Measurements from ENCODE around the gene TSHR. TPM values are rescaled to one million over a fixed set of nuclear protein-coding genes. Genes with fewer than 3 reads are reported as not detected.
"Not testable (repeated sequence)": the region's sequence is repeated elsewhere in the genome, so short reads cannot be mapped to it uniquely, and the experiment has no call there.

Gene TSHR
- total RNA-seq, 1 donor from 2014 or later = not detected

DNA sequence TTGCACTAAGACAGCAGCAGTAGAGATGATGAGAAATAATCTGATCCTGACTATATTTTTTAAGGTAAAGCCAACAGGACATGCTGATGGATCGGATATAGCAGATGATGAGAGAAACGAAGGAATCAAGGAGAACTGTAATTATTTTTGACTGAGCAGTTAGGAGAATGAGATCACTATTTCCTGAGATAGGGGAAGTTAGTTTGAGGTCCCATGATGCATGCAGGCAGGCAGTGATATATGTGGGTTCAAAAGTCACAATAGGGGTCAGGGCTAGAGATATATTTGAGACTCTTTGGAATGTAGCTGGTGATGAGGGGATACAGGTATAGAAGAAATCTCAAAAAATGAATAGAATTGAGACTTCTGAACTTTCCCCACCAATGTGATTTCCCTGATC, 157.8 kb downstream of the TSHR start:
- no peaks in the 10 kb centered on the region for H3K9me3 Mint-ChIP-seq (ENCODE audit: unreplicated experiment)
- TF ChIP-seq, protein P1, sequence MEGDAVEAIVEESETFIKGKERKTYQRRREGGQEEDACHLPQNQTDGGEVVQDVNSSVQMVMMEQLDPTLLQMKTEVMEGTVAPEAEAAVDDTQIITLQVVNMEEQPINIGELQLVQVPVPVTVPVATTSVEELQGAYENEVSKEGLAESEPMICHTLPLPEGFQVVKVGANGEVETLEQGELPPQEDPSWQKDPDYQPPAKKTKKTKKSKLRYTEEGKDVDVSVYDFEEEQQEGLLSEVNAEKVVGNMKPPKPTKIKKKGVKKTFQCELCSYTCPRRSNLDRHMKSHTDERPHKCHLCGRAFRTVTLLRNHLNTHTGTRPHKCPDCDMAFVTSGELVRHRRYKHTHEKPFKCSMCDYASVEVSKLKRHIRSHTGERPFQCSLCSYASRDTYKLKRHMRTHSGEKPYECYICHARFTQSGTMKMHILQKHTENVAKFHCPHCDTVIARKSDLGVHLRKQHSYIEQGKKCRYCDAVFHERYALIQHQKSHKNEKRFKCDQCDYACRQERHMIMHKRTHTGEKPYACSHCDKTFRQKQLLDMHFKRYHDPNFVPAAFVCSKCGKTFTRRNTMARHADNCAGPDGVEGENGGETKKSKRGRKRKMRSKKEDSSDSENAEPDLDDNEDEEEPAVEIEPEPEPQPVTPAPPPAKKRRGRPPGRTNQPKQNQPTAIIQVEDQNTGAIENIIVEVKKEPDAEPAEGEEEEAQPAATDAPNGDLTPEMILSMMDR (IDR thresholded peaks at IDR 0.05; ENCODE audit: unreplicated experiment) = no peak
- H3K4me3 Mint-ChIP-seq (ENCODE audit: unreplicated experiment) = no peak overlapping the region
- H3K36me3 Mint-ChIP-seq (ENCODE audit: low read depth, unreplicated experiment) = no peaks in the 10 kb centered on the region
- no peak for DNase-seq (ENCODE audit: low spot score)
- no peaks in the 10 kb centered on the region for H3K27me3 Mint-ChIP-seq (ENCODE audit: unreplicated experiment)
- H3K27ac Mint-ChIP-seq (ENCODE audit: unreplicated experiment) = no peak overlapping the region
- no peaks in the 10 kb centered on the region for H3K4me1 Mint-ChIP-seq (ENCODE audit: unreplicated experiment)

DNA sequence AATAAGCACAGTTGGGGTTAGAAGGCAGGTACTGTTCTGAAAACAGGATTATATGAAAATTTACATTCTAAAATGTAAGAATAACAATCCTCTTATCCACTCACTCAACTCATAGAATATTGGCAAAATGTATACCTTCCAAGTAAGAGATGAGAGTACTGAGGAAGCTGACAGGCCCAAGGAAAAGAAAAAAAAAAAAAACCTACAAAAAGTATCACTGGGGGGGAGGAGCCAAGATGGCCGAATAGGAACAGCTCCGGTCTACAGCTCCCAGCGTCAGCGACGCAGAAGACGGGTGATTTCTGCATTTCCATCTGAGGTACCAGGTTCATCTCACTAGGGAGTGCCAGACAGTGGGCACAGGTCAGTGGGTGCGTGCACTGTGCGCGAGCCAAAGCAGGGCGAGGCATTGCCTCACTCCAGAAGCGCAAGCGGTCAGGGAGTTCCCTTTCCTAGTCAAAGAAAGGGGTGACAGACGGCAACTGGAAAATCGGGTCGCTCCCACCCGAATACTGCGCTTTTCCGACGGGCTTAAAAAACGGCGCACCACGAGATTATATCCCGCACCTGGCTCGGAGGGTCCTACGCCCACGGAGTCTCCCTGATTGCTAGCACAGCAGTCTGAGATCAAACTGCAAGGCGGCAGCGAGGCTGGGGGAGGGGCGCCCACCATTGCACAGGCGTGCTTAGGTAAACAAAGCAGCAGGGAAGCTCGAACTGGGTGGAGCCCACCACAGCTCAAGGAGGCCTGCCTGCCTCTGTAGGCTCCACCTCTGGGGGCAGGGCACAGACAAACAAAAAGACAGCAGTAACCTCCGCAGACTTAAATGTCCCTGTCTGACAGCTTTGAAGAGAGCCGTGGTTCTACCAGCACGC, 158.8 kb downstream of the TSHR start:
- H3K9me3 Mint-ChIP-seq (ENCODE audit: unreplicated experiment); H3K27me3 Mint-ChIP-seq (ENCODE audit: unreplicated experiment); DNase-seq (ENCODE audit: low spot score); H3K27ac Mint-ChIP-seq (ENCODE audit: unreplicated experiment); H3K36me3 Mint-ChIP-seq (ENCODE audit: low read depth, unreplicated experiment); H3K4me1 Mint-ChIP-seq (ENCODE audit: unreplicated experiment); H3K4me3 Mint-ChIP-seq (ENCODE audit: unreplicated experiment): not testable (repeated sequence)

DNA sequence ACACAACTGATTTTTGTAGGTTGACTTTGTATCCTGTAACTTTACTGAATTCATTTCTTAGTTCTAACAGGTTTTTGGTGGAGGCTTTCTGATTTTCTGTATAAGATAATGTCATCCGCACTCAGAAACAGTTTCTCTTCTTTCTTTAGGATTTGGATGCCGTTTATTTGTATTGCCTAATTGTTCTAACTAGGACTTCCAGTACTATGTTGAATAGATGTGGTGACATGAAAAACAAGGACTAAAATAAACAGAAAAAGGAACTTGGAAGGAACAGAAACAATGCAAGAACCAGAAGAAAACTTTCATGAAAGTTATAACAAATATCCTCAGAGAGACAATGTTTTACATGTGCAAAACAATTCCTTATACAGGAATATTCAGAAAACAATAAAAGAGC, 165.1 kb downstream of the TSHR start:
- no peaks in the 10 kb centered on the region for H3K27me3 Mint-ChIP-seq (ENCODE audit: unreplicated experiment)
- no peak overlapping the region for H3K27ac Mint-ChIP-seq (ENCODE audit: unreplicated experiment)
- peaks cover 4% of the 10 kb centered on the region for H3K9me3 Mint-ChIP-seq (ENCODE audit: unreplicated experiment)
- H3K4me3 Mint-ChIP-seq (ENCODE audit: unreplicated experiment) = no peak overlapping the region
- TF ChIP-seq, protein P1 (IDR thresholded peaks at IDR 0.05; ENCODE audit: unreplicated experiment) = no peak
- H3K4me1 Mint-ChIP-seq (ENCODE audit: unreplicated experiment) = peaks cover 3% of the 10 kb centered on the region
- no peaks in the 10 kb centered on the region for H3K36me3 Mint-ChIP-seq (ENCODE audit: low read depth, unreplicated experiment)
- no peak for DNase-seq (ENCODE audit: low spot score)

DNA sequence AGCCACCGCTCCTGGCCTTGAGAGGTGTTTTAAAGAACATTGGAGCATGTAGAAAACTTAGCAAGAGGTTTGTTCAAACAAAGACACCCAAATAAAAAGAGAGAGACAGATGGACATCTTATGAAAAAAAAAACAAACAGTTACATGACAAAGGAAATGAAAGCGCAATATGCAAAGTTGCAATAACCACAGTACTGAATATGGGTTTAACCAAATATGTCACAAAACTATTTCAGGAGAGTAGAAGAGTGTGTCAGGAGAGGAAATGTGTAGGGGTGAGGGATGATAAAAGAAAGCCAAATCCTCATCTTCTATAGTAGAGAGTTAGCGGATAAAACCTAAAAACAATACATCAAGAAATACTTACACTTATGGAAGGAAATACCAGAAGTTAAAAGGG, 166.9 kb downstream of the TSHR start:
- no peak overlapping the region for H3K27ac Mint-ChIP-seq (ENCODE audit: unreplicated experiment)
- H3K4me1 Mint-ChIP-seq (ENCODE audit: unreplicated experiment) = peaks cover 3% of the 10 kb centered on the region
- peaks cover 4% of the 10 kb centered on the region for H3K9me3 Mint-ChIP-seq (ENCODE audit: unreplicated experiment)
- TF ChIP-seq, protein P1 (IDR thresholded peaks at IDR 0.05; ENCODE audit: unreplicated experiment) = no peak
- DNase-seq (ENCODE audit: low spot score) = no peak
- H3K4me3 Mint-ChIP-seq (ENCODE audit: unreplicated experiment) = no peak overlapping the region
- H3K27me3 Mint-ChIP-seq (ENCODE audit: unreplicated experiment) = no peaks in the 10 kb centered on the region
- H3K36me3 Mint-ChIP-seq (ENCODE audit: low read depth, unreplicated experiment) = no peaks in the 10 kb centered on the region

DNA sequence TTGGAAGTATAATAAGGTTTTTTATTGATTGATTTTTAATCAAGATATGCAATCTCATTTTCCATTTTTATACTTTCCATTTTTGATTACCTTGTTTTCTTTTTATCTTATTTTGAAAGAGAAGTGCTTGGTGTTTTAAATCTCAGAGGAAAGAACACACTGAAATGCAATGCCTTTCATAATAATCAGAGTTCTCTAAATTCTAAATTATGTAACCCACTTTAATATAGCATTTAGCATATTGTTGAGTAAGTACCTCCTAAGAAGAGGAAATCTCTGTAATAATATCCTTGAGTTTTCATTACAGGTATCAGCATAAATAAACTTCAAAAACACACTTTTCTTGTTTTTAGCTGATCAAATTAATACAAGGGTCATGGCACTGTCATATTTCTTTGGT, 168.4 kb downstream of the TSHR start:
- no peak for DNase-seq (ENCODE audit: low spot score)
- TF ChIP-seq, protein P1 (IDR thresholded peaks at IDR 0.05; ENCODE audit: unreplicated experiment) = no peak
- Mint-ChIP-seq H3K36me3 (ENCODE audit: low read depth, unreplicated experiment) (no peaks in the 10 kb centered on the region), H3K27me3 (ENCODE audit: unreplicated experiment) (no peaks in the 10 kb centered on the region), H3K4me1 (ENCODE audit: unreplicated experiment) (peaks cover 3% of the 10 kb centered on the region), H3K27ac (ENCODE audit: unreplicated experiment) (no peak overlapping the region), H3K4me3 (ENCODE audit: unreplicated experiment) (no peak overlapping the region), H3K9me3 (ENCODE audit: unreplicated experiment) (peaks cover 4% of the 10 kb centered on the region)
